H1 (cell line): ENCODE results near the gene LRRK1. TPM values are rescaled to one million over a fixed set of nuclear protein-coding genes. Genes with fewer than 3 reads are reported as not detected.

Experiments
- CTCF ChIA-PET: fragments of 300-600 bp; sonication (Branson Sonifier 250); formaldehyde crosslinking; loops from one replicate; lab custom pipeline; 2021; ENCODE audit not compliant: partially characterized antibody; lab: Charles Lee
- POLR2A ChIA-PET: fragments of 300-600 bp; sonication (Branson Sonifier 250); formaldehyde crosslinking; loops from one replicate; lab custom pipeline; 2021; ENCODE audit warnings: inconsistent platforms; ENCODE audit not compliant: partially characterized antibody; lab: Charles Lee
- DNase-seq, 2 experiments: peaks; one replicate each; pipeline versions ENCODE4 v3.0.0 to v3.0.0-alpha.2; 2010 to 2022; ENCODE audit warnings: low spot score in 2 of 2, low read depth in 1 of 2, mixed read lengths in 1 of 2
- FAIRE-seq: peaks from 2 replicates; lab custom pipeline; 2011; peaks lifted over from hg19 to GRCh38; lab: Jason Lieb, UNC
- H2AFZ ChIP-seq: 2 replicates; pipeline ENCODE4 v1.8.1; 2012; ENCODE audit warnings: low read length, inconsistent platforms
- H2AK5ac ChIP-seq: 2 replicates; pipeline ENCODE4 v1.6.1; 2013; ENCODE audit warnings: low read depth, low read length
- H2BK120ac ChIP-seq: replicated peaks from 2 replicates; pipeline ENCODE3; 2013; ENCODE audit warnings: low read depth, low read length, inconsistent platforms
- H2BK12ac ChIP-seq: 2 replicates; pipeline ENCODE4 v1.6.1; 2013; ENCODE audit warnings: low read depth, low read length
- H2BK15ac ChIP-seq: 2 replicates; pipeline ENCODE4 v1.6.1; 2013; ENCODE audit warnings: low read length
- H2BK20ac ChIP-seq: 2 replicates; pipeline ENCODE4 v1.6.1; 2013; ENCODE audit warnings: low read length
- H2BK5ac ChIP-seq: 2 replicates; pipeline ENCODE4 v1.6.1; 2013; ENCODE audit warnings: low read depth, low read length
- H3K14ac ChIP-seq: 2 replicates; pipeline ENCODE4 v1.6.1; 2013; ENCODE audit warnings: inconsistent platforms; ENCODE audit not compliant: insufficient read length
- H3K18ac ChIP-seq: 2 replicates; pipeline ENCODE4 v1.6.1; 2013; ENCODE audit warnings: low read length; ENCODE audit errors: extremely low read depth
- H3K23ac ChIP-seq: 2 replicates; pipeline ENCODE4 v1.6.1; 2013; ENCODE audit warnings: inconsistent platforms; ENCODE audit not compliant: insufficient read length
- H3K23me2 ChIP-seq: 2 replicates; pipeline ENCODE4 v1.6.1; 2013; ENCODE audit warnings: low read depth, low read length
- H3K27ac ChIP-seq: 2 replicates; pipeline ENCODE4 v1.6.1; 2011; ENCODE audit warnings: low read depth, low read length, inconsistent platforms
- H3K27me3 ChIP-seq, 4 experiments: replicated peaks in 1 of 4; 1 replicate in 1 of 4; 2 replicates in 3 of 4; pipeline versions ENCODE4 v1.6.1 to v1.8.1; 2011 to 2013; ENCODE audit warnings: low read length in 3 of 4, mild to moderate bottlenecking in 3 of 4, inconsistent platforms in 2 of 4, mixed read lengths in 2 of 4, moderate library complexity in 1 of 4; ENCODE audit not compliant: control insufficient read depth in 3 of 4, insufficient read depth in 3 of 4; ENCODE audit errors: extremely low read depth in 1 of 4
- H3K36me3 ChIP-seq, 4 experiments: 2 replicates each; pipeline versions ENCODE4 v1.6.1 to v1.8.1; 2011 to 2013; ENCODE audit warnings: mild to moderate bottlenecking in 4 of 4, low read length in 3 of 4, moderate library complexity in 2 of 4, control low read depth in 1 of 4, inconsistent platforms in 1 of 4; ENCODE audit not compliant: insufficient read depth in 4 of 4, control insufficient read depth in 2 of 4
- H3K4ac ChIP-seq: replicated peaks from 2 replicates; pipeline ENCODE3; 2013; ENCODE audit warnings: low read length, low read depth, mixed read lengths, inconsistent platforms; ENCODE audit not compliant: insufficient read length
- H3K4me1 ChIP-seq, 4 experiments: replicated peaks in 1 of 4; 1 replicate in 1 of 4; 2 replicates in 3 of 4; pipeline versions ENCODE4 v1.6.1 to v1.8.1; 2011 to 2013; ENCODE audit warnings: low read length in 3 of 4, inconsistent platforms in 2 of 4, mixed read lengths in 1 of 4; ENCODE audit not compliant: insufficient read depth in 4 of 4, control insufficient read depth in 3 of 4
- H3K4me2 ChIP-seq, 2 experiments: 2 replicates each; pipeline versions ENCODE4 v1.6.1 to v1.8.1; 2011 to 2013; ENCODE audit warnings: low read depth in 2 of 2, low read length in 2 of 2, control low read depth in 1 of 2, inconsistent platforms in 1 of 2, mild to moderate bottlenecking in 1 of 2; ENCODE audit not compliant: insufficient read depth in 1 of 2
- H3K4me3 ChIP-seq, 4 experiments: fragments of 200-600, 300-600 bp in 1 of 4; sonication (generic), shearing (Covaris generic), sonication (Bioruptor Twin) in 1 of 4; 2 replicates each; pipeline versions ENCODE4 v1.5.1 to v1.8.1; 2011 to 2016; ENCODE audit warnings: low read length in 4 of 4, low read depth in 3 of 4, control low read depth in 2 of 4, inconsistent platforms in 2 of 4, mild to moderate bottlenecking in 2 of 4, mixed read lengths in 1 of 4, moderate library complexity in 1 of 4; ENCODE audit not compliant: insufficient read depth in 2 of 4; ENCODE audit errors: extremely low read depth in 1 of 4
- H3K56ac ChIP-seq: replicated peaks from 2 replicates; pipeline ENCODE3; 2013; ENCODE audit warnings: low read depth, mild to moderate bottlenecking, mixed read lengths, low read length, inconsistent platforms; ENCODE audit not compliant: insufficient read length
- H3K79me1 ChIP-seq: 2 replicates; pipeline ENCODE4 v1.6.1; 2013; ENCODE audit warnings: low read depth, low read length, control low read depth
- H3K79me2 ChIP-seq, 2 experiments: 2 replicates each; pipeline versions ENCODE4 v1.6.1 to v1.8.1; 2012 to 2013; ENCODE audit warnings: low read length in 2 of 2, mild to moderate bottlenecking in 2 of 2, inconsistent platforms in 1 of 2; ENCODE audit not compliant: insufficient read depth in 2 of 2, control insufficient read depth in 1 of 2
- H3K9ac ChIP-seq, 4 experiments: replicated peaks in 1 of 4; 1 replicate in 1 of 4; 2 replicates in 3 of 4; pipeline versions ENCODE4 v1.6.1 to v1.8.1; 2011 to 2013; ENCODE audit warnings: low read depth in 3 of 4, low read length in 3 of 4, control low read depth in 2 of 4, mild to moderate bottlenecking in 2 of 4, moderate library complexity in 2 of 4, inconsistent platforms in 1 of 4; ENCODE audit errors: extremely low read depth in 1 of 4
- H3K9me3 ChIP-seq, 2 experiments: 2 replicates each; pipeline versions ENCODE4 v1.6.1 to v1.8.1; 2012 to 2013; ENCODE audit warnings: mild to moderate bottlenecking in 2 of 2, moderate library complexity in 2 of 2, control low read depth in 1 of 2, inconsistent platforms in 1 of 2, low read depth in 1 of 2, low read length in 1 of 2, mixed read lengths in 1 of 2; ENCODE audit not compliant: insufficient read depth in 2 of 2
- H4K20me1 ChIP-seq, 2 experiments: replicated peaks in 1 of 2; 2 replicates each; pipeline versions ENCODE3 to v1.8.1; 2011 to 2013; ENCODE audit warnings: inconsistent platforms in 2 of 2, low read length in 2 of 2, mild to moderate bottlenecking in 1 of 2; ENCODE audit not compliant: insufficient read depth in 2 of 2, control insufficient read depth in 1 of 2
- H4K5ac ChIP-seq: 2 replicates; pipeline ENCODE4 v1.6.1; 2013; ENCODE audit warnings: low read length, low read depth, mixed read lengths, inconsistent platforms; ENCODE audit not compliant: insufficient read length
- H4K8ac ChIP-seq: 2 replicates; pipeline ENCODE4 v1.8.0; 2013; ENCODE audit warnings: mild to moderate bottlenecking, moderate library complexity, low read length, inconsistent platforms; ENCODE audit not compliant: insufficient read depth; ENCODE audit errors: extremely low read depth
- H4K91ac ChIP-seq: replicated peaks from 2 replicates; pipeline ENCODE3; 2013; ENCODE audit warnings: low read length, mixed read lengths, inconsistent platforms; ENCODE audit not compliant: insufficient read length
- ASH2L ChIP-seq: fragments of 200-600, 300-600 bp; sonication (generic); IDR thresholded peaks from one replicate; pipeline ENCODE4 v1.7.1; 2017; ENCODE audit warnings: low read length
- ATF2 ChIP-seq: IDR thresholded peaks from 2 replicates; pipeline ENCODE4 v1.6.1; 2012; ENCODE audit warnings: low read length, inconsistent platforms
- BCL11A ChIP-seq, 2 experiments: IDR thresholded peaks; one replicate each; pipeline ENCODE4 v1.6.1; 2011; ENCODE audit warnings: low read depth in 2 of 2, low read length in 2 of 2, mild to moderate bottlenecking in 2 of 2
- CBX8 ChIP-seq: fragments of 300-800, 300-1000 bp; sonication (generic); IDR thresholded peaks from 2 replicates; pipeline ENCODE4 v1.7.1; 2016; ENCODE audit warnings: low read depth, low read length, borderline replicate concordance
- EGR1 ChIP-seq: IDR thresholded peaks from 2 replicates; pipeline ENCODE4 v1.6.1; 2011; ENCODE audit warnings: low read depth, low read length, borderline replicate concordance
- SIN3A ChIP-seq, 2 experiments: IDR thresholded peaks in 1 of 2; conservative IDR thresholded peaks in 1 of 2; 2 replicates each; pipeline ENCODE4 v1.6.1; 2011 to 2012; ENCODE audit warnings: low read length in 2 of 2, improper control_type of control experiment in 1 of 2, low read depth in 1 of 2, mild to moderate bottlenecking in 1 of 2
- SIX5 ChIP-seq: IDR thresholded peaks from 2 replicates; pipeline ENCODE4 v1.6.1; 2011; ENCODE audit warnings: mild to moderate bottlenecking, low read depth, low read length
- SP4 ChIP-seq: IDR thresholded peaks from 2 replicates; pipeline ENCODE4 v1.6.1; 2012; ENCODE audit warnings: low read length, inconsistent platforms
- SRF ChIP-seq: IDR thresholded peaks from 2 replicates; pipeline ENCODE4 v1.6.1; 2011; ENCODE audit warnings: mild to moderate bottlenecking, low read depth, low read length, moderate library complexity
- WGBS, 2 experiments: shearing (Covaris generic) in 1 of 2; methylation state at CpG; one replicate each; pipeline versions ENCODE4 v1.1.6 to v1.1.7; 2013 to 2015; ENCODE audit warnings: low lambda C conversion rate in 2 of 2, mixed read lengths in 2 of 2, inconsistent platforms in 1 of 2, low coverage in 1 of 2, missing lambda C conversion rate in 1 of 2; ENCODE audit not compliant: insufficient replicate concordance in 2 of 2, insufficient coverage in 1 of 2, insufficient read length in 1 of 2; ENCODE audit errors: extremely low coverage in 1 of 2, missing lambda C conversion rate in 1 of 2; 5-methylcytosine and 5-hydroxymethylcytosine counted together
- polyA plus RNA-seq, 7 experiments: library from polyadenylated mRNA; depleted of rRNA in 3 of 7; stranded (reverse) in 5 of 7; unstranded in 2 of 7; fragments of >200 nt in 5 of 7; fragments of 200-250 nt in 2 of 7; gene quantifications; 1 replicate in 5 of 7; 2 replicates in 1 of 7; 4 replicates in 1 of 7; pipeline versions ENCODE4 v1.2.1 to v1.2.3, GENCODE V29; 2011 to 2013; ENCODE audit warnings: missing spikeins in 2 of 7, mixed read lengths in 2 of 7
- total RNA-seq: library from RNA; stranded (reverse); fragmentation: NEBNext Ultra II Directional; extraction: Animal tissue kit (Norgen Biotek cat#: 25700); gene quantifications from 2 replicates; pipeline ENCODE4 v1.2.1, GENCODE V29; 2021

LRRK1 gene
- total and polyA plus RNA-seq, 2 of the 8 experiments (the other 6 are each of a cell fraction or from before 2014, with no cell fraction given), result 1.2 to 3.6 TPM

GRCh38 chr15:100981086-100981485, 61.9 kb downstream of the LRRK1 start:
- H2BK15ac ChIP-seq, result no peak overlapping the region
- no peak overlapping the region for H4K5ac ChIP-seq
- no peaks in the 10 kb centered on the region for H3K23me2 ChIP-seq
- no peak overlapping the region for H4K8ac ChIP-seq
- H3K14ac ChIP-seq, result no peak overlapping the region
- no peak overlapping the region for H3K18ac ChIP-seq
- H3K4ac ChIP-seq, result no peak overlapping the region
- H3K27me3 ChIP-seq, result no peaks in the 10 kb centered on the region; a peak in 1 of 7 replicates
- no peak overlapping the region for H2BK5ac ChIP-seq
- no peak overlapping the region for H2BK12ac ChIP-seq
- H3K36me3 ChIP-seq, result no peaks in the 10 kb centered on the region
- H3K56ac ChIP-seq, result no peak overlapping the region
- 84% methylated on average over 4 of the region's 4 CpGs; no CpG with 5 or more reads in 1 of the 2 experiments for WGBS, 2 experiments
- H4K20me1 ChIP-seq, result no peaks in the 10 kb centered on the region
- H4K91ac ChIP-seq, result no peak overlapping the region
- H3K4me3 ChIP-seq, result no peak overlapping the region
- POLR2A ChIA-PET, result no interaction called here
- no peak overlapping the region for H2AK5ac ChIP-seq
- no peak overlapping the region for H3K9ac ChIP-seq
- H2AFZ ChIP-seq, result no peak overlapping the region
- H3K4me2 ChIP-seq, result no peak overlapping the region
- no peak overlapping the region for H3K23ac ChIP-seq
- TF ChIP-seq EGR1, result no peak
- TF ChIP-seq SRF, result no peak
- TF ChIP-seq ATF2, result no peak
- no peak for TF ChIP-seq CBX8
- TF ChIP-seq SIX5, result no peak
- TF ChIP-seq ASH2L, result no peak
- TF ChIP-seq SP4, result no peak
- TF ChIP-seq BCL11A (IDR thresholded peaks at IDR 0.05; ENCODE audit: low read depth in 2 of 2, low read length in 2 of 2), result no peak
- TF ChIP-seq SIN3A (conservative IDR thresholded peaks at IDR 0.05 in 1 of 2, IDR thresholded peaks at IDR 0.05 in 1 of 2; ENCODE audit: low read depth in 1 of 2, low read length in 2 of 2), result no peak
- DNase-seq (no peak), FAIRE-seq (no peak)
- CTCF ChIA-PET, result interaction anchor here (0.8 to 6.6 kb wide), 3 partner anchors 26 to 71 kb away, joined by 3 to 53 read pairs (median 43); partner anchors contain the start of gene LRRK1
- H3K79me1 ChIP-seq, result no peaks in the 10 kb centered on the region
- 0 out of 4 replicates have a peak, but pooled peaks cover 0 to 3% of the 10 kb centered on the region in 2 experiments for H3K9me3 ChIP-seq
- H3K27ac ChIP-seq, result no peak overlapping the region
- no peaks in the 10 kb centered on the region for H3K79me2 ChIP-seq
- no peaks in the 10 kb centered on the region; a peak in 1 of 7 replicates for H3K4me1 ChIP-seq
- H2BK120ac ChIP-seq, result no peak overlapping the region
- no peak overlapping the region for H2BK20ac ChIP-seq
